IPS DF 6.9 (cell line): Measurements from ENCODE around the gene MLYCD.
"Not testable (repeated sequence)": the region's sequence is repeated elsewhere in the genome, so short reads cannot be mapped to it uniquely, and the experiment has no call there.

Experiments
- DNase-seq: peaks from one replicate; pipeline ENCODE4 v3.0.0-alpha.2; 2013; ENCODE audit warnings: low read depth, low spot score
- H3K27ac ChIP-seq: one replicate; pipeline ENCODE4 v1.5.1; 2013; ENCODE audit warnings: low read length, control low read depth
- H3K27me3 ChIP-seq: 2 replicates; pipeline ENCODE4 v1.6.1; 2013; ENCODE audit warnings: mild to moderate bottlenecking, low read length; ENCODE audit not compliant: control insufficient read depth, insufficient read depth
- H3K36me3 ChIP-seq: 2 replicates; pipeline ENCODE4 v1.6.1; 2013; ENCODE audit warnings: low read length; ENCODE audit not compliant: control insufficient read depth, insufficient read depth
- H3K4me1 ChIP-seq: 2 replicates; pipeline ENCODE4 v1.6.1; 2013; ENCODE audit warnings: low read length; ENCODE audit not compliant: control insufficient read depth, insufficient read depth
- H3K4me3 ChIP-seq: 2 replicates; pipeline ENCODE4 v1.5.1; 2013; ENCODE audit warnings: mild to moderate bottlenecking, low read length
- H3K9me3 ChIP-seq: 2 replicates; pipeline ENCODE4 v1.6.1; 2013; ENCODE audit warnings: low read length, inconsistent platforms; ENCODE audit not compliant: control insufficient read depth, insufficient read depth
- WGBS: extraction: QIAGEN DNeasy Blood & Tissue Kit; methylation state at CpG from one replicate; pipeline ENCODE4 v1.1.7; 2013; ENCODE audit warnings: mixed read lengths, missing lambda C conversion rate; ENCODE audit not compliant: insufficient read length, insufficient coverage; 5-methylcytosine and 5-hydroxymethylcytosine counted together

MLYCD gene

DNA sequence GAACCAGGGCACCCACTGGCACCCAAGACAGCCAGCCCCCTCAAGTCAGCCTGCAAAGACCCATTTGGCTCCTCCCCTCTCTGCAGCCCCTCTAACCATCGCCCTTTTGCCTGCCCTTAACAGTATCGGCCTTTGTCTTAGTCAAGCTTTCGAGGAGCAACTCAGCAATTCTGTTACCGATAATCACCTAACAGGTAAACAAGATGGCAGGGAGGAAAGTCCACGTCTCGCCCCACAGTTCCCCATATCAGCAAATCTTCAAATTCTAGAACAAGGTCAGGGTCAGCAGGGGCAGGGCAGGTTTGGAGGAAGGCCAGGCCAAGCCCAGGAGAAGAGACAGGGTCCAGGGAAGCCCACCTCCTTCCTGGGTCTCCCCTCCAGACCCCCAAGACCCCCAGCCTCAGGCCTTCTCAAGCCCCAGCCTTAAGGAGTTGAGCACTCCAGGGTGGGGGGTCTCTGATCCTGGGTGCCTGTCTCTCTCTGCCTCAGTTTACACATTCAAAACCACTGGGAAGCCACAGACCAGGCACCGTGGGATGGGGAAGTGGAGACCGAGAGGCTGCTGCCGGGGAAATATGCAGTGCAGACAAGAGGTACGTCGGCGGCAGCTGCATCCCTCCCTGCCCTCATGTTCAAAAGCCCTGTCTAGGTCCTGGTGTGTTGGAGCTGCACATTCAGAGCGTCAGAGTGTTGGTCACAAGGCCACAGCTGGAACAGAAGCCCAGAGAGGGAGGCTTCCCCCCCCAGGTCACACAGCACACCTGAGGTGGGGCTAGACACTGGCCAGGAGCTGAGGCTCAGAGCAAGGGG lies 50.2 kb downstream of the MLYCD start:
- Histone ChIP-seq H3K27me3 (no peaks in the 10 kb centered on the region), H3K4me3 (no peak overlapping the region), H3K27ac (no peak overlapping the region), H3K4me1 (no peaks in the 10 kb centered on the region), H3K36me3 (no peaks in the 10 kb centered on the region), H3K9me3 (no peaks in the 10 kb centered on the region)
- WGBS: no CpG with 5 or more reads among the region's 13 CpGs
- DNase-seq: no peak

- Histone ChIP-seq H3K36me3 (no peaks in the 10 kb centered on the region), H3K9me3 (no peaks in the 10 kb centered on the region), H3K27ac (no peak overlapping the region), H3K4me1 (no peaks in the 10 kb centered on the region), H3K27me3 (no peaks in the 10 kb centered on the region), H3K4me3 (no peak overlapping the region)
- WGBS: no CpG with 5 or more reads among the region's 5 CpGs
- no peak for DNase-seq
These were observed 50.7 kb downstream of the MLYCD start for GRCh38 chr16:83949724-83950001.

- H3K27ac ChIP-seq, H3K36me3 ChIP-seq, H3K9me3 ChIP-seq, H3K4me1 ChIP-seq, H3K27me3 ChIP-seq, H3K4me3 ChIP-seq, DNase-seq: not testable (repeated sequence)
- no CpG with 5 or more reads among the region's 10 CpGs for whole genome bisulfite sequencing
These were observed 52.0 kb downstream of the MLYCD start for GRCh38 chr16:83950862-83951399.

DNA sequence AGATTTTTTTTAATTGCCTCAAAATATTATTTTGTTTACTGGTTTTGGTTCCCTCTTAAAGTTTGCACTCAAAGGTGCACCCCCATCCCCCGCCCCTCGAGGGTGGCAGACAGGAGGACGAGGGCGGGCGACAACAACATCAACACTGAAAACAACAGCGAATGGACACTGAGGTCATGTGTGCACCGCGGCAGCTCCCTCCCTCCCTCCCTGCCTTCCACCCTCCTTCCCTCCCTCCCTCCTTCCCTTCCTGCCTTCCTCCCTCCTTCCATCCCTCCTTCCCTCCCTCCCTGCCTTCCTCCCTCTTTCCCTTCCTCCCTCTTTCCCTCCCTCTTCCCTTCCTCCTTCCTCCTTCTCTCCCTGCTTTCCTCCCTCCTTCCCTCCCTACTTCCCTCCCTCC lies 52.6 kb downstream of the MLYCD start:
- Histone ChIP-seq H3K4me3 (no peak overlapping the region), H3K9me3 (no peaks in the 10 kb centered on the region), H3K27me3 (no peaks in the 10 kb centered on the region), H3K4me1 (no peaks in the 10 kb centered on the region), H3K36me3 (no peaks in the 10 kb centered on the region), H3K27ac (no peak overlapping the region)
- no peak for DNase-seq
- WGBS: no CpG with 5 or more reads among the region's 8 CpGs

DNA sequence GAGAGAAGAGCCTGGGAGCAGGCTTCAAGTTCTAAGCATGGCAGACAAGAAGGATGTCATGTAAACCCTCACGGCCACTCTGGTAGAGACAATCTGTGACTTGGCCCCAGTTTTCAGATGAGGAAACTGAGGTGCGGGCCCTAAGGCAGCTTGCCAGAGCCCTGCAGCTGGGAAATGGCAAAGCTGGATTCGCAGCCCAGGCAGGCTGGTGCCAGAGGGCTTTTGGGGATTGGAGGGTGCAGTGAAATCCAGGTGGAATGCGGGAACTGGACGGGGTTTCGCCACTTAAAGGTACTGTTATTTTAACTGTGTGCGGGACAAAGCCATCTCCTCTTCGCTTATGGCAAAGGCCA lies 53.6 kb downstream of the MLYCD start:
- no CpG with 5 or more reads among the region's 8 CpGs for WGBS

GRCh38 chr16:83952940-83953795 lies 54.3 kb downstream of the MLYCD start, which contains the start of gene OSGIN1:
Gene OSGIN1, plus strand, starts transcription at chr16:83953240. Its CDS starts 4,432 bp downstream, at chr16:83957672.
- H3K27ac ChIP-seq: no peak within 1 kb of the TSS
- H3K4me1 ChIP-seq: no peaks in the 10 kb centered on the region
- H3K36me3 ChIP-seq: no peaks in the 10 kb centered on the region
- WGBS: no CpG with 5 or more reads among the region's 30 CpGs
- no peak for DNase-seq
- peak within 1 kb of the TSS; percentile 11; the same call in 1 of the 2 replicates for H3K4me3 ChIP-seq
- H3K9me3 ChIP-seq: no peaks in the 10 kb centered on the region
- H3K27me3 ChIP-seq: no peaks in the 10 kb centered on the region

More for the DNA sequence above, 53.6 kb downstream of the MLYCD start:
- Histone ChIP-seq H3K9me3 (no peaks in the 10 kb centered on the region), H3K4me1 (no peaks in the 10 kb centered on the region), H3K36me3 (no peaks in the 10 kb centered on the region), H3K27ac (no peak overlapping the region), H3K27me3 (no peaks in the 10 kb centered on the region), H3K4me3 (no peak overlapping the region)
- DNase-seq: no peak

- no peaks in the 10 kb centered on the region for H3K4me1 ChIP-seq
- WGBS: no CpG with 5 or more reads among the region's 19 CpGs
- DNase-seq: no peak
These were observed 55.1 kb downstream of the MLYCD start for GRCh38 chr16:83953796-83954576.

GRCh38 chr16:83954577-83955016 lies 55.7 kb downstream of the MLYCD start:
- Histone ChIP-seq H3K36me3 (no peaks in the 10 kb centered on the region), H3K27me3 (no peaks in the 10 kb centered on the region), H3K4me1 (no peaks in the 10 kb centered on the region), H3K4me3 (no peak overlapping the region), H3K27ac (no peak overlapping the region), H3K9me3 (no peaks in the 10 kb centered on the region)
- no peak for DNase-seq
- WGBS: no CpG with 5 or more reads among the region's 9 CpGs

More at GRCh38 chr16:83953796-83954576, 55.1 kb downstream of the MLYCD start:
- Histone ChIP-seq H3K27ac (no peak overlapping the region), H3K27me3 (no peaks in the 10 kb centered on the region), H3K36me3 (no peaks in the 10 kb centered on the region), H3K4me3 (peak overlapping the region; percentile 11; the same call in 1 of the 2 replicates), H3K9me3 (no peaks in the 10 kb centered on the region)

GRCh38 chr16:83955218-83956130 lies 56.6 kb downstream of the MLYCD start:
- H3K27ac ChIP-seq: no peak overlapping the region
- no peaks in the 10 kb centered on the region for H3K36me3 ChIP-seq
- H3K4me3 ChIP-seq: no peak overlapping the region
- DNase-seq: no peak
- WGBS: no CpG with 5 or more reads among the region's 23 CpGs
- H3K27me3 ChIP-seq: no peaks in the 10 kb centered on the region
- H3K9me3 ChIP-seq: no peaks in the 10 kb centered on the region
- no peaks in the 10 kb centered on the region for H3K4me1 ChIP-seq
